ENCODE measurements around the gene MACROD2. TPM values are rescaled to one million over a fixed set of nuclear protein-coding genes. Genes with fewer than 3 reads are reported as not detected.

MACROD2 gene
- total RNA-seq, 1 experiment from 2014 or later: 1.6 TPM

GRCh38 chr20:14383335-14383734 is 388.0 kb downstream of the MACROD2 start:
- no peak overlapping the region for H3K27ac Mint-ChIP-seq
- no peak overlapping the region for H3T11ph ChIP-seq (ENCODE audit: low read length)

More at GRCh38 chr20:14383335-14383734, 388.0 kb downstream of the MACROD2 start:
- peaks cover 2 to 3% of the 10 kb centered on the region in 2 experiments; a peak in 2 of 5 replicates for H3K9me3 Mint-ChIP-seq
- no peaks in the 10 kb centered on the region for H3K27me3 Mint-ChIP-seq (ENCODE audit: low read depth)
- peaks cover 0 to 3% (median 0%) of the 10 kb centered on the region in 3 experiments; a peak in 1 of 7 replicates for H3K36me3 Mint-ChIP-seq (ENCODE audit: insufficient read depth in 1 of 3, low read depth in 3 of 3)
- Histone ChIP-seq H4K20me1 (ENCODE audit: control insufficient read depth, insufficient read depth, insufficient read length) (no peaks in the 10 kb centered on the region), H3K9me3 (ENCODE audit: control insufficient read depth, low read depth, low read length) (no peaks in the 10 kb centered on the region), H3K56ac (ENCODE audit: insufficient read length, low read depth, low read length) (no peak overlapping the region), H4K91ac (ENCODE audit: insufficient read length, low read depth, low read length) (no peak overlapping the region), H4K5ac (ENCODE audit: insufficient read length, low read depth, low read length) (no peak overlapping the region), H2BK120ac (ENCODE audit: low read depth, low read length, poor library complexity, severe bottlenecking) (no peak overlapping the region), H3K9ac (ENCODE audit: extremely low read depth, insufficient read length, low read length) (no peak overlapping the region), H3K4me2 (ENCODE audit: insufficient read depth, insufficient read length, low read length) (no peak overlapping the region), H2BK5ac (ENCODE audit: insufficient read length, low read length) (no peak overlapping the region), H2BK12ac (ENCODE audit: insufficient read length, low read depth, low read length) (no peak overlapping the region), H3K27ac (ENCODE audit: insufficient read length, low read depth, low read length) (no peak overlapping the region), H2BK20ac (ENCODE audit: low read depth, low read length, poor library complexity, severe bottlenecking) (no peak overlapping the region), H3K18ac (ENCODE audit: insufficient read length, low read depth, low read length) (no peak overlapping the region), H3K14ac (ENCODE audit: insufficient read depth, low read length) (no peak overlapping the region), H4K8ac (replicated peaks; ENCODE audit: insufficient read length, low read depth, low read length) (no peak overlapping the region), H3K27me3 (ENCODE audit: insufficient read depth, low read length) (no peaks in the 10 kb centered on the region), H2AFZ (ENCODE audit: low read length) (no peak overlapping the region), H3K23ac (ENCODE audit: insufficient read length, low read depth, low read length) (no peak overlapping the region), H3K79me2 (ENCODE audit: insufficient read depth, low read length) (no peaks in the 10 kb centered on the region), H2AK5ac (ENCODE audit: insufficient read length, low read length) (no peak overlapping the region), H3K79me1 (ENCODE audit: insufficient read depth, low read depth, low read length, poor library complexity, severe bottlenecking) (no peaks in the 10 kb centered on the region), H3K4me1 (ENCODE audit: insufficient read depth, low read length) (no peaks in the 10 kb centered on the region), H3K23me2 (ENCODE audit: insufficient read length, low read depth, low read length, poor library complexity, severe bottlenecking) (no peaks in the 10 kb centered on the region), H3K4ac (ENCODE audit: low read depth, low read length) (no peak overlapping the region), H2BK15ac (ENCODE audit: low read depth, low read length) (no peak overlapping the region)
- DNase-seq: no peak
- no peak for TF ChIP-seq CTCF (conservative IDR thresholded peaks at IDR 0.05)
- WGBS (ENCODE audit: extremely low coverage, insufficient read length, low lambda C conversion rate): no CpG with 5 or more reads among the region's 5 CpGs
- no peak overlapping the region for H3K4me3 Mint-ChIP-seq
- H3K4me1 Mint-ChIP-seq: peaks cover 4 to 7% of the 10 kb centered on the region in 2 experiments; a peak in 2 of 4 replicates

All from H9 (cell line).